OCI-LY7 (cell line): Measurements from ENCODE around the gene F8. TPM values are rescaled to one million over a fixed set of nuclear protein-coding genes. Genes with fewer than 3 reads are reported as not detected.
"Not testable (repeated sequence)": the region's sequence is repeated elsewhere in the genome, so short reads cannot be mapped to it uniquely, and the experiment has no call there.

Experiments
- BruUV-seq: library from RNA; stranded (reverse); fragments of 400-500 nt; replicated peaks from 2 replicates; lab custom pipeline; 2021; lab: Mats Ljungman, UMichigan
- CTCF ChIA-PET: fragments of 300-600 bp; sonication (Branson Sonifier 250); formaldehyde crosslinking; loops from one replicate; lab custom pipeline; 2022; ENCODE audit warnings: antibody characterized with exemption; ENCODE audit not compliant: unreplicated experiment; lab: Charles Lee
- POLR2A ChIA-PET: fragments of 300-600 bp; sonication (Branson Sonifier 250); formaldehyde crosslinking; loops from one replicate; lab custom pipeline; 2022; ENCODE audit warnings: antibody characterized with exemption; lab: Charles Lee
- DNase-seq: peaks from one replicate; pipeline ENCODE4 v3.0.0-alpha.2; 2015; ENCODE audit warnings: low spot score
- H2AFZ ChIP-seq: fragments of 200-600 bp; sonication (generic), shearing (Covaris generic); 2 replicates; pipeline ENCODE4 v1.6.1; 2014; ENCODE audit warnings: mild to moderate bottlenecking, antibody characterized with exemption, low read length, moderate library complexity
- H3K27ac ChIP-seq: fragments of 200-600 bp; sonication (generic); 2 replicates; pipeline ENCODE4 v1.5.1; 2014; ENCODE audit warnings: mixed run types, low read depth, mild to moderate bottlenecking, moderate library complexity, low read length, inconsistent platforms; ENCODE audit not compliant: poor library complexity, severe bottlenecking
- H3K36me3 ChIP-seq: fragments of 200-600 bp; sonication (generic); 2 replicates; pipeline ENCODE4 v1.6.1; 2014; ENCODE audit warnings: mild to moderate bottlenecking, antibody characterized with exemption, low read length, moderate library complexity, mixed read lengths; ENCODE audit not compliant: insufficient read depth
- H3K4me1 ChIP-seq: fragments of 200-600 bp; sonication (generic); 2 replicates; pipeline ENCODE4 v1.5.1; 2014; ENCODE audit warnings: mild to moderate bottlenecking, low read length; ENCODE audit not compliant: insufficient read depth, poor library complexity, severe bottlenecking
- H3K4me2 ChIP-seq: fragments of 200-600 bp; sonication (generic); 2 replicates; pipeline ENCODE4 v1.6.1; 2014; ENCODE audit warnings: mild to moderate bottlenecking, low read length
- H3K4me3 ChIP-seq: fragments of 200-600 bp; sonication (generic); 2 replicates; pipeline ENCODE4 v1.5.1; 2014; ENCODE audit warnings: mild to moderate bottlenecking, low read depth, low read length; ENCODE audit not compliant: poor library complexity, severe bottlenecking
- H3K79me2 ChIP-seq: fragments of 200-600 bp; sonication (generic); 2 replicates; pipeline ENCODE4 v1.6.1; 2016; ENCODE audit warnings: low read depth, mild to moderate bottlenecking, low read length, moderate library complexity, mixed read lengths; ENCODE audit not compliant: insufficient read depth
- H3K9me2 ChIP-seq: fragments of 200-600 bp; sonication (generic); 2 replicates; pipeline ENCODE4 v1.6.1; 2016; ENCODE audit warnings: mild to moderate bottlenecking, low read length, mixed read lengths; ENCODE audit not compliant: insufficient read depth
- H3K9me3 ChIP-seq: fragments of 200-600 bp; sonication (generic); 2 replicates; pipeline ENCODE4 v1.6.1; 2014; ENCODE audit warnings: mild to moderate bottlenecking, mixed run types, low read length, mixed read lengths
- H4K20me1 ChIP-seq: fragments of 200-600 bp; sonication (generic); 2 replicates; pipeline ENCODE4 v1.6.1; 2014; ENCODE audit warnings: mild to moderate bottlenecking, antibody characterized with exemption, low read length, moderate library complexity, mixed read lengths; ENCODE audit not compliant: insufficient read depth
- CTCF ChIP-seq: fragments of 200-600 bp; sonication (generic); conservative IDR thresholded peaks from 2 replicates; pipeline ENCODE4 v1.5.1; 2014; ENCODE audit warnings: mild to moderate bottlenecking, antibody characterized with exemption, low read length, moderate library complexity, mixed read lengths
- EZH2phosphoT487 ChIP-seq: fragments of 200-600 bp; sonication (generic); IDR thresholded peaks from 2 replicates; pipeline ENCODE4 v1.6.1; 2018; ENCODE audit warnings: low read depth, borderline replicate concordance, mild to moderate bottlenecking, mixed run types, antibody characterized with exemption, low read length, moderate library complexity, mixed read lengths
- intact Hi-C: fragments of 100-400 bp; cut with micrococcal nuclease; formaldehyde crosslinking; loops from one replicate; pipeline ENCODE4 v1.10.0; 2022; ENCODE audit not compliant: unreplicated experiment
- total RNA-seq, 2 experiments: library from RNA; depleted of rRNA in 1 of 2; stranded (reverse); fragments of >200 nt in 1 of 2; shearing (Covaris generic) in 1 of 2; gene quantifications; 2 replicates each; pipeline ENCODE4 v1.2.3, GENCODE V29; 2014 to 2022

The F8 gene
- total RNA-seq, 2 experiments from 2014 or later: 0.47 to 1.7 TPM

- H3K4me2 ChIP-seq, H3K4me1 ChIP-seq, H3K36me3 ChIP-seq, H2AFZ ChIP-seq, intact Hi-C loops, H3K4me3 ChIP-seq, POLR2A ChIA-PET, H3K27ac ChIP-seq, H3K9me3 ChIP-seq, H3K79me2 ChIP-seq, CTCF ChIA-PET, BruUV-seq, DNase-seq, H4K20me1 ChIP-seq, H3K9me2 ChIP-seq: not testable (repeated sequence)
These were observed 97.8 kb downstream of the F8 start for GRCh38 chrX:154924771-154925170.

- H3K27ac ChIP-seq: no peak overlapping the region
- TF ChIP-seq EZH2phosphoT487: no peak
- TF ChIP-seq CTCF: peak; percentile 84
- peak overlapping the region; percentile 29 for H3K4me3 ChIP-seq
- H3K4me1 ChIP-seq: no peaks in the 10 kb centered on the region
- CTCF ChIA-PET: interaction anchor here (1.4 kb wide), 1 partner anchor 231 kb away, joined by 4 read pairs; no protein-coding TSS in a partner anchor
- DNase-seq: peak; percentile 42
- POLR2A ChIA-PET: interaction anchor here (0.7 to 1.0 kb wide), 3 partner anchors 9 to 101 kb away, joined by 3 to 4 read pairs (median 3); no protein-coding TSS in a partner anchor
- intact Hi-C loops: loop anchor here (5.0 kb wide), 2 partner anchors 64 to 234 kb away; no protein-coding TSS in a partner anchor
- no peaks in the 10 kb centered on the region for H4K20me1 ChIP-seq
- no peaks in the 10 kb centered on the region for H3K79me2 ChIP-seq
- H3K9me2 ChIP-seq: no peaks in the 10 kb centered on the region
- no TSS peak for BruUV-seq
- no peaks in the 10 kb centered on the region for H3K36me3 ChIP-seq
- H2AFZ ChIP-seq: peak overlapping the region; percentile 74; the same call in 1 of the 2 replicates
- peak overlapping the region; percentile 58 for H3K4me2 ChIP-seq
- H3K9me3 ChIP-seq: no peaks in the 10 kb centered on the region
These were observed 104.5 kb downstream of the F8 start for GRCh38 chrX:154918060-154918483.

DNA sequence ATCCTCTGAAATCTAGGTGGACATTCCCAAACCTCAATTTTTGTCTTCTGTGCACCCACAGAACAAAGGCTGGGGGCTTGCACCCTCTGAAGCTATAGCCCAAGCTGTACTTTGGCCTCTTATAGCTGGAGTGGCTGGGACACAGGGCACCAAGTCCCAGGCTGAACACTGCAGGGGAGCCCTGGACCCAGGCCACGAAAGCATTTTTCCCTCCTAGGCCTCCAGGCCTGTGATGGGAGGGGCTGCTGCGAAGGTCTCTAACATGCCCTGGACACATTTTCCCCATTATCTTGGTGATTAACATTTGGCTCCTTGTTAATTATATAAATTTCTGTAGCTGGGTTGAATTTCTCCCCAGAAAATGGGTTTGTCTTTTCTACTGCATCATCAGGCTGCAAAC lies 108.5 kb downstream of the F8 start:
- no peak for DNase-seq
- POLR2A ChIA-PET: no interaction called here
- Histone ChIP-seq H3K4me3 (no peak overlapping the region), H3K27ac (no peak overlapping the region), H3K9me3 (no peaks in the 10 kb centered on the region), H3K4me1 (no peaks in the 10 kb centered on the region), H2AFZ (no peak overlapping the region), H4K20me1 (no peaks in the 10 kb centered on the region), H3K4me2 (no peak overlapping the region), H3K36me3 (no peaks in the 10 kb centered on the region), H3K9me2 (no peaks in the 10 kb centered on the region), H3K79me2 (no peaks in the 10 kb centered on the region)
- BruUV-seq: no TSS peak
- TF ChIP-seq EZH2phosphoT487 (no peak), CTCF (no peak)
- intact Hi-C loops: no loop called here
- CTCF ChIA-PET: no interaction called here

DNA sequence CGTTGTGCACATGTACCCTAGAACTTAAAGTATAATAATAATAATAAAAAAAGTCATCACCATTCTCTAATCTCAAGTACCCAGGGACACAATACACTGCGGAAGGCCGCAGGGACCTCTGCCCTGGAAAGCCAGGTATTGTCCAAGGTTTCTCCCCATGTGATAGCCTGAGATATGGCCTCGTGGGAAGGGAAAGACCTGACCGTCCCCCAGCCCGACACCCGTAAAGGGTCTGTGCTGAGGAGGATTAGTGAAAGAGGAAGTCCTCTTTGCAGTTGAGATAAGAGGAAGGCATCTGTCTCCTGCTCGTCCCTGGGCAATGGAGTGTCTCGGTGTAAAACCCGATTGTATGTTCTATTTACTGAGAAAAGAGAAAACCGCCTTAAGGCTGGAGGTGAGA lies 112.0 kb downstream of the F8 start:
- H3K27ac ChIP-seq, H3K4me3 ChIP-seq, H3K36me3 ChIP-seq, POLR2A ChIA-PET, BruUV-seq, H3K4me2 ChIP-seq, DNase-seq, H3K9me3 ChIP-seq, CTCF ChIA-PET, intact Hi-C loops, H4K20me1 ChIP-seq, H3K4me1 ChIP-seq, H3K9me2 ChIP-seq, H2AFZ ChIP-seq, H3K79me2 ChIP-seq: not testable (repeated sequence)

DNA sequence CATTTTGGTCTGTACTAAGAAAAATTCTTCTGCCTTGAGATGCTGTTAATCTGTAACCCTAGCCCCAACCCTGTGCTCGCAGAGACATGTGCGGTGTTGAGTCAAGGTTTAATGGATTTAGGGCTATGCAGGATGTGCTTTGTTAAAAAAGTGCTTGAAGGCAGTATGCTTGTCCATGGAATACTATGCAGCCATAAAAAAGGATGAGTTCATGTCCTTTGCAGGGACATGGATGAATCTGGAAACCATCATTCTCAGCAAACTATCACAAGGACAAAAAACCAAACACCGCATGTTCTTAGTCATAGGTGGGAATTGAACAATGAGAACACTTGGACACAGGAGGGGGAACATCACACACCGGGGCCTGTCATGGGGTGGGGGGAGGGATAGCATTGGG lies 112.5 kb downstream of the F8 start:
- H3K4me2 ChIP-seq, H3K4me1 ChIP-seq, H3K9me2 ChIP-seq, POLR2A ChIA-PET, H3K36me3 ChIP-seq, H4K20me1 ChIP-seq, H3K4me3 ChIP-seq, H3K9me3 ChIP-seq, BruUV-seq, CTCF ChIA-PET, H2AFZ ChIP-seq, H3K79me2 ChIP-seq, intact Hi-C loops, DNase-seq, H3K27ac ChIP-seq: not testable (repeated sequence)
